Measurements from ENCODE around the gene RNU5B-1. TPM values are rescaled to one million over a fixed set of nuclear protein-coding genes. Genes with fewer than 3 reads are reported as not detected.

RNU5B-1 gene
- total and polyA plus RNA-seq, 9 of the 15 experiments (the other 6 are each of a cell fraction or from before 2014, with no cell fraction given) = 14.2 TPM; not detected in 8

DNA sequence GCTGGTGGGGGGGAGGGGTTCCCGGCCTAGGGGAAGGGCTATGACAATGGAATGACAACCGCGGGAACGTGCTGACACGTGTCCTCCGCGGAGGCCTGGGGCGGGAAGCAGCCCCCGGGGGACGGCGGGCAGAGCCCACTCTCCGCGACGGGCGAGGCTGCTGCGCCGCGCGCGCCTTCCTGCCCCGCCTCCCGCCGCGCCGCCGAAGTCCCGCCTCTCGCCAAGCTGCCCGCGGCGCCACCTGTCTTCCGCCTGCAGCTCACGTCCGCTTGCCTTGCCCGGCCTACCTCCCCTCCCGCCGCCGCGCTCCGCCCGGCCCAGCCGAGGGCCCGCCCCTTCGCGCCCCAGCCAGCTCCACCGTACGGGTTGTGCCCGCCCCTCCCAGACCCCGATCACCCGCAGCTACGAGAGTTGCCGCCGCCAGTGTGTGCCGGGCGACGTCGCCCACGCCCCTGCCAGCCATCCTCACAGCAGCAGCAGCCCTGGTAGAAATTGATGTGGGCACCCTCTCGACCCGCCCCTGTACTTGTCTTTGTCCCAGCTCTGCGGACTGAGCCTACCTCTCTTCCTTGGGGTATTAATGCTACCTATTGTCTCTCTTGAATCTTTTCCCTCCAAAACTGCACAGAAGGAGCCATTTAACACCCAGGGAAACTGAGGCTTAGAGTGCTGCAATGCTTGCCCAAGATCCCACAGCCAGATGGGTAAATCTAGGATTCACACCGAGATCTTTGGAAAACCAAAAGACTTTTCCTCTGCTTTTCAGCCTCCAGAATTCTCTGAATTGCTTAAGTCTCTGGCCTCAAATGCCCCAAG lies 17.6 kb upstream of the RNU5B-1 start, which contains the start of gene PARP16 (continued):
- no peak for TF ChIP-seq SAFB2 (IDR thresholded peaks at IDR 0.05; ENCODE audit: borderline replicate concordance, low read depth, low read length, severe bottlenecking)
- TF ChIP-seq, protein P1, sequence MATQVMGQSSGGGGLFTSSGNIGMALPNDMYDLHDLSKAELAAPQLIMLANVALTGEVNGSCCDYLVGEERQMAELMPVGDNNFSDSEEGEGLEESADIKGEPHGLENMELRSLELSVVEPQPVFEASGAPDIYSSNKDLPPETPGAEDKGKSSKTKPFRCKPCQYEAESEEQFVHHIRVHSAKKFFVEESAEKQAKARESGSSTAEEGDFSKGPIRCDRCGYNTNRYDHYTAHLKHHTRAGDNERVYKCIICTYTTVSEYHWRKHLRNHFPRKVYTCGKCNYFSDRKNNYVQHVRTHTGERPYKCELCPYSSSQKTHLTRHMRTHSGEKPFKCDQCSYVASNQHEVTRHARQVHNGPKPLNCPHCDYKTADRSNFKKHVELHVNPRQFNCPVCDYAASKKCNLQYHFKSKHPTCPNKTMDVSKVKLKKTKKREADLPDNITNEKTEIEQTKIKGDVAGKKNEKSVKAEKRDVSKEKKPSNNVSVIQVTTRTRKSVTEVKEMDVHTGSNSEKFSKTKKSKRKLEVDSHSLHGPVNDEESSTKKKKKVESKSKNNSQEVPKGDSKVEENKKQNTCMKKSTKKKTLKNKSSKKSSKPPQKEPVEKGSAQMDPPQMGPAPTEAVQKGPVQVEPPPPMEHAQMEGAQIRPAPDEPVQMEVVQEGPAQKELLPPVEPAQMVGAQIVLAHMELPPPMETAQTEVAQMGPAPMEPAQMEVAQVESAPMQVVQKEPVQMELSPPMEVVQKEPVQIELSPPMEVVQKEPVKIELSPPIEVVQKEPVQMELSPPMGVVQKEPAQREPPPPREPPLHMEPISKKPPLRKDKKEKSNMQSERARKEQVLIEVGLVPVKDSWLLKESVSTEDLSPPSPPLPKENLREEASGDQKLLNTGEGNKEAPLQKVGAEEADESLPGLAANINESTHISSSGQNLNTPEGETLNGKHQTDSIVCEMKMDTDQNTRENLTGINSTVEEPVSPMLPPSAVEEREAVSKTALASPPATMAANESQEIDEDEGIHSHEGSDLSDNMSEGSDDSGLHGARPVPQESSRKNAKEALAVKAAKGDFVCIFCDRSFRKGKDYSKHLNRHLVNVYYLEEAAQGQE (IDR thresholded peaks at IDR 0.05; ENCODE audit: borderline replicate concordance) = peak; percentile 49; the same call in 1 of the 2 replicates
- TF ChIP-seq, protein P1 (CRISPR knock-in tag; IDR thresholded peaks at IDR 0.05; ENCODE audit: low read depth) = no peak
- TF ChIP-seq C11orf30 (IDR thresholded peaks at IDR 0.05; ENCODE audit: low read depth) = no peak
- no peak for TF ChIP-seq GTF2F1 (IDR thresholded peaks at IDR 0.05; ENCODE audit: low read depth, low read length)
- TF ChIP-seq, protein P2, sequence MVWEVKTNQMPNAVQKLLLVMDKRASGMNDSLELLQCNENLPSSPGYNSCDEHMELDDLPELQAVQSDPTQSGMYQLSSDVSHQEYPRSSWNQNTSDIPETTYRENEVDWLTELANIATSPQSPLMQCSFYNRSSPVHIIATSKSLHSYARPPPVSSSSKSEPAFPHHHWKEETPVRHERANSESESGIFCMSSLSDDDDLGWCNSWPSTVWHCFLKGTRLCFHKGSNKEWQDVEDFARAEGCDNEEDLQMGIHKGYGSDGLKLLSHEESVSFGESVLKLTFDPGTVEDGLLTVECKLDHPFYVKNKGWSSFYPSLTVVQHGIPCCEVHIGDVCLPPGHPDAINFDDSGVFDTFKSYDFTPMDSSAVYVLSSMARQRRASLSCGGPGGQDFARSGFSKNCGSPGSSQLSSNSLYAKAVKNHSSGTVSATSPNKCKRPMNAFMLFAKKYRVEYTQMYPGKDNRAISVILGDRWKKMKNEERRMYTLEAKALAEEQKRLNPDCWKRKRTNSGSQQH (CRISPR knock-in tag; IDR thresholded peaks at IDR 0.05) = no peak
- TF ChIP-seq RHOXF2B (CRISPR knock-in tag; conservative IDR thresholded peaks at IDR 0.05) = no peak
- no peak for TF ChIP-seq ATF1 (CRISPR knock-in tag; IDR thresholded peaks at IDR 0.05)
- peak; percentile 45; the same call in 1 of the 2 replicates for TF ChIP-seq ATF1 (tag; IDR thresholded peaks at IDR 0.05)
- no peak for TF ChIP-seq ZNF212 (CRISPR knock-in tag; IDR thresholded peaks at IDR 0.05)
- no peak for TF ChIP-seq TRIM24 (IDR thresholded peaks at IDR 0.05)
- TF ChIP-seq NONO (IDR thresholded peaks at IDR 0.05; ENCODE audit: low read depth in 2 of 2, low read length in 1 of 2) = peak in 1 of 2 experiments; percentile 69; a peak in 1 of 4 replicates
- TF ChIP-seq, protein P3, sequence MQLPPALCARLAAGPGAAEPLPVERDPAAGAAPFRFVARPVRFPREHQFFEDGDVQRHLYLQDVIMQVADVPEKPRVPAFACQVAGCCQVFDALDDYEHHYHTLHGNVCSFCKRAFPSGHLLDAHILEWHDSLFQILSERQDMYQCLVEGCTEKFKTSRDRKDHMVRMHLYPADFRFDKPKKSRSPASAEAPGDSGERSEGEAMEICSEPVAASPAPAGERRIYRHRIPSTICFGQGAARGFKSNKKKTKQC (CRISPR knock-in tag; IDR thresholded peaks at IDR 0.05) = peak; percentile 40; the same call in 1 of the 2 replicates
- TF ChIP-seq, protein P4, sequence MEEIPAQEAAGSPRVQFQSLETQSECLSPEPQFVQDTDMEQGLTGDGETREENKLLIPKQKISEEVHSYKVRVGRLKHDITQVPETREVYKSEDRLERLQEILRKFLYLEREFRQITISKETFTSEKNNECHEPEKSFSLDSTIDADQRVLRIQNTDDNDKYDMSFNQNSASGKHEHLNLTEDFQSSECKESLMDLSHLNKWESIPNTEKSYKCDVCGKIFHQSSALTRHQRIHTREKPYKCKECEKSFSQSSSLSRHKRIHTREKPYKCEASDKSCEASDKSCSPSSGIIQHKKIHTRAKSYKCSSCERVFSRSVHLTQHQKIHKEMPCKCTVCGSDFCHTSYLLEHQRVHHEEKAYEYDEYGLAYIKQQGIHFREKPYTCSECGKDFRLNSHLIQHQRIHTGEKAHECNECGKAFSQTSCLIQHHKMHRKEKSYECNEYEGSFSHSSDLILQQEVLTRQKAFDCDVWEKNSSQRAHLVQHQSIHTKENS (CRISPR knock-in tag; IDR thresholded peaks at IDR 0.05) = no peak

Data from K562 (cell line).